Measurements from ENCODE around the gene GPBP1.

Gene GPBP1

GRCh38 chr5:57244331-57244730 lies 70.5 kb downstream of the GPBP1 start:
- Histone ChIP-seq H3K4me2 (ENCODE audit: insufficient read depth, low read length) (no peak overlapping the region), H3K36me3 (ENCODE audit: insufficient read depth, low read length) (peaks cover 54% of the 10 kb centered on the region), H3K27ac (ENCODE audit: low read length) (no peak overlapping the region), H4K20me1 (ENCODE audit: insufficient read depth, low read length) (0 out of 2 replicates have a peak, but pooled peaks cover 2% of the 10 kb centered on the region), H3K4me3 (ENCODE audit: low read depth in 1 of 2, low read length in 2 of 2) (no peak overlapping the region), H3K9ac (ENCODE audit: low read depth, low read length) (no peak overlapping the region), H3K27me3 (ENCODE audit: insufficient read depth, low read length, poor library complexity) (no peaks in the 10 kb centered on the region), H3K4me1 (ENCODE audit: insufficient read depth, low read length) (no peaks in the 10 kb centered on the region), H3K79me2 (ENCODE audit: insufficient read depth, low read length) (no peaks in the 10 kb centered on the region; the same call in 1 of the 2 replicates), H2AFZ (ENCODE audit: low read depth, low read length) (no peak overlapping the region), H3K9me3 (ENCODE audit: insufficient read depth, low read length, severe bottlenecking) (no peaks in the 10 kb centered on the region)
- no peak for DNase-seq
- no peak for ATAC-seq (ENCODE audit: insufficient read depth, low read depth)
- no peak for TF ChIP-seq CTCF (IDR thresholded peaks at IDR 0.05; ENCODE audit: borderline replicate concordance, extremely low read depth, low read length, poor library complexity, severe bottlenecking)
- no peak for TF ChIP-seq EZH2 (IDR thresholded peaks at IDR 0.05; ENCODE audit: borderline replicate concordance, low read depth, low read length, severe bottlenecking)

- H3K9me3 ChIP-seq (ENCODE audit: insufficient read depth, low read length, severe bottlenecking), result no peaks in the 10 kb centered on the region
Measured at GRCh38 chr5:57246426-57246825, 72.6 kb downstream of the GPBP1 start.

GRCh38 chr5:57247765-57248164 lies 73.9 kb downstream of the GPBP1 start:
- H3K36me3 ChIP-seq (ENCODE audit: insufficient read depth, low read length), result peaks cover 65% of the 10 kb centered on the region

More at GRCh38 chr5:57246426-57246825, 72.6 kb downstream of the GPBP1 start:
- Histone ChIP-seq H3K27ac (ENCODE audit: low read length) (no peak overlapping the region), H3K79me2 (ENCODE audit: insufficient read depth, low read length) (no peaks in the 10 kb centered on the region), H3K4me2 (ENCODE audit: insufficient read depth, low read length) (no peak overlapping the region), H3K9ac (ENCODE audit: low read depth, low read length) (no peak overlapping the region), H3K36me3 (ENCODE audit: insufficient read depth, low read length) (peaks cover 60% of the 10 kb centered on the region), H4K20me1 (ENCODE audit: insufficient read depth, low read length) (peaks cover 2% of the 10 kb centered on the region; the same call in 1 of the 2 replicates), H3K4me1 (ENCODE audit: insufficient read depth, low read length) (no peaks in the 10 kb centered on the region), H2AFZ (ENCODE audit: low read depth, low read length) (no peak overlapping the region), H3K4me3 (ENCODE audit: low read depth in 1 of 2, low read length in 2 of 2) (no peak overlapping the region), H3K27me3 (ENCODE audit: insufficient read depth, low read length, poor library complexity) (no peaks in the 10 kb centered on the region)
- TF ChIP-seq CTCF (IDR thresholded peaks at IDR 0.05; ENCODE audit: borderline replicate concordance, extremely low read depth, low read length, poor library complexity, severe bottlenecking), result no peak
- no peak for TF ChIP-seq EZH2 (IDR thresholded peaks at IDR 0.05; ENCODE audit: borderline replicate concordance, low read depth, low read length, severe bottlenecking)
- ATAC-seq (ENCODE audit: insufficient read depth, low read depth) (peak; percentile 58; the same call in 2 of the 3 replicates), DNase-seq (no peak)

More at GRCh38 chr5:57247765-57248164, 73.9 kb downstream of the GPBP1 start:
- H3K79me2 ChIP-seq (ENCODE audit: insufficient read depth, low read length), result no peaks in the 10 kb centered on the region
- DNase-seq, result no peak
- peaks cover 4% of the 10 kb centered on the region; the same call in 1 of the 2 replicates for H4K20me1 ChIP-seq (ENCODE audit: insufficient read depth, low read length)
- H3K9ac ChIP-seq (ENCODE audit: low read depth, low read length), result no peak overlapping the region
- no peak for TF ChIP-seq CTCF (IDR thresholded peaks at IDR 0.05; ENCODE audit: borderline replicate concordance, extremely low read depth, low read length, poor library complexity, severe bottlenecking)
- TF ChIP-seq EZH2 (IDR thresholded peaks at IDR 0.05; ENCODE audit: borderline replicate concordance, low read depth, low read length, severe bottlenecking), result no peak
- no peak overlapping the region for H3K4me2 ChIP-seq (ENCODE audit: insufficient read depth, low read length)
- H2AFZ ChIP-seq (ENCODE audit: low read depth, low read length), result no peak overlapping the region
- H3K9me3 ChIP-seq (ENCODE audit: insufficient read depth, low read length, severe bottlenecking), result no peaks in the 10 kb centered on the region
- H3K27ac ChIP-seq (ENCODE audit: low read length), result no peak overlapping the region
- H3K4me3 ChIP-seq (ENCODE audit: low read depth in 1 of 2, low read length in 2 of 2), result no peak overlapping the region
- ATAC-seq (ENCODE audit: insufficient read depth, low read depth), result no peak
- H3K27me3 ChIP-seq (ENCODE audit: insufficient read depth, low read length, poor library complexity), result no peaks in the 10 kb centered on the region
- no peaks in the 10 kb centered on the region for H3K4me1 ChIP-seq (ENCODE audit: insufficient read depth, low read length)

All from DND-41 (cell line).